ENCODE results near the gene PDE1C.

DNA sequence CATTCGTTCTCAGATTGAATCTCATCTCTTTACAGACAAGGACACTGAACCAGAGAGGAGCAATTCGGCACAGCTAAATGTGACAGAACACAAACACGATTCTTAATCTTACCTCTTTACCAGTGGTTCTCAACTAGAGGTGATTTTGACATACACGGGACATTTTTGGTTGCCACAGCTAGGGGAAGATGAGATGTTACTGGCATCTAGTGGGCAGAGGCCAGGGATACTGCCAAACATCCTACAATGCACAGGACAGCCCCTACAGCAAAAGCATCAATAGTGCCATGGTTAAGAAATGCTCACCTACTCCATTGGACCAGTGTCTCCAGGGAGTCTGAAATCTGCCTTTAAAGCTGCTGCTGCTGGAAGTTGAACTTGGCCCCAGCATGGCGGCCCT lies 27.3 kb downstream of the PDE1C start:
- TF ChIP-seq CTCF (IDR thresholded peaks at IDR 0.05) (peak in 2 of 12 donors; percentile 7 to 20), POLR2A (IDR thresholded peaks at IDR 0.05) (no peak)
